Mesodermal cell (in vitro differentiated cells): ENCODE measurements around the gene NOL12. TPM values are rescaled to one million over a fixed set of nuclear protein-coding genes. Genes with fewer than 3 reads are reported as not detected.
A peak's percentile ranks its signal among the peaks of the same experiment; 100 is the strongest.

Source experiments
- H3K27ac ChIP-seq: 2 replicates; pipeline ENCODE4 v1.7.0; 2013; ENCODE audit warnings: mild to moderate bottlenecking, low read depth, low read length, moderate library complexity; ENCODE audit not compliant: severe bottlenecking
- H3K36me3 ChIP-seq: 2 replicates; pipeline ENCODE4 v1.7.1; 2013; ENCODE audit warnings: mild to moderate bottlenecking, low read length, moderate library complexity; ENCODE audit not compliant: control insufficient read depth, insufficient read depth
- H3K4me1 ChIP-seq: one replicate; pipeline ENCODE4 v1.7.1; 2013; ENCODE audit warnings: mild to moderate bottlenecking, low read length; ENCODE audit not compliant: insufficient read depth, control insufficient read depth, poor library complexity, severe bottlenecking
- H3K4me3 ChIP-seq: 2 replicates; pipeline ENCODE4 v1.7.0; 2013; ENCODE audit warnings: low read length, control low read depth, mild to moderate bottlenecking; ENCODE audit not compliant: insufficient read depth, poor library complexity, severe bottlenecking; ENCODE audit errors: extremely low read depth
- H3K9me3 ChIP-seq: 2 replicates; pipeline ENCODE4 v1.7.1; 2013; ENCODE audit warnings: mild to moderate bottlenecking, low read length, moderate library complexity; ENCODE audit not compliant: control insufficient read depth
- WGBS, 2 experiments: methylation state at CpG; one replicate each; pipeline ENCODE4 v1.1.5; 2013; ENCODE audit warnings: missing lambda C conversion rate in 2 of 2; ENCODE audit not compliant: insufficient coverage in 2 of 2; 5-methylcytosine and 5-hydroxymethylcytosine counted together
- polyA plus RNA-seq, 2 experiments: library from polyadenylated mRNA; stranded (reverse); fragments of 50-300 nt; gene quantifications; one replicate each; pipeline ENCODE4 v1.2.3, GENCODE V29; 2013

NOL12 gene
- 13.9 TPM for polyA plus RNA-seq (2013, experiment 1 of 2)
- 13.0 TPM for polyA plus RNA-seq (2013, experiment 2 of 2)

- Histone ChIP-seq H3K4me3 (peak within 1 kb of the TSS; percentile 95), H3K27ac (peak within 1 kb of the TSS; percentile 60), H3K4me1 (no peaks in the 10 kb centered on the region), H3K9me3 (no peaks in the 10 kb centered on the region), H3K36me3 (peaks cover 32% of the 10 kb centered on the region)
- WGBS, 2 experiments: 2% methylated on average over 52 to 55 of the region's 62 CpGs
Measured at GRCh38 chr22:37686002-37686982, at the start of gene NOL12. TSS of gene NOL12 (plus strand) at chr22:37686343. CDS start at chr22:37686393, 50 bp downstream.

DNA sequence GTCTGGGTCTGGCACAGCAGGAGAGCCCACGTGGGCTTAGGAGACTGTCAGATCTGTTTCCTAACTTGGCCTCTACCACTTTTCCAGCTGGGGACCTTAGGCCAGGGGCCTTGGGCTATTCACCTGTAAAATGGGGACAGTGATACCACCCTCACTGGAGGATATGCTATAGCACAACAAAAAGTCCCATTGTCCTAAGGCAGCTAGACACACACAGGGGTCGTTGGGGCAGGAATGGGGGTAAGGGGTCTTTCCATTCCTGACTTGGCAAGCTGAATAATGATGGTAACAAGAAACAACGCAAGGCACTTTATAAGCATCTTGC, 49.2 kb upstream of the NOL12 start:
- peaks cover 4% of the 10 kb centered on the region for H3K36me3 ChIP-seq
- peaks cover 66% of the 10 kb centered on the region for H3K4me1 ChIP-seq
- H3K9me3 ChIP-seq: no peaks in the 10 kb centered on the region
- WGBS, 2 experiments: 0 to 46% methylated on average over 1 to 3 of the region's 3 CpGs
- H3K27ac ChIP-seq: no peak overlapping the region
- H3K4me3 ChIP-seq: no peak overlapping the region

- WGBS, 2 experiments: 69 to 90% methylated on average over 5 to 11 of the region's 11 CpGs
- H3K4me3 ChIP-seq: peak overlapping the region; percentile 77
- H3K27ac ChIP-seq: no peak overlapping the region
- peaks cover 52% of the 10 kb centered on the region for H3K4me1 ChIP-seq
- H3K9me3 ChIP-seq: no peaks in the 10 kb centered on the region
- peaks cover 19% of the 10 kb centered on the region for H3K36me3 ChIP-seq
Measured at GRCh38 chr22:37638391-37639069, 47.6 kb upstream of the NOL12 start.

DNA sequence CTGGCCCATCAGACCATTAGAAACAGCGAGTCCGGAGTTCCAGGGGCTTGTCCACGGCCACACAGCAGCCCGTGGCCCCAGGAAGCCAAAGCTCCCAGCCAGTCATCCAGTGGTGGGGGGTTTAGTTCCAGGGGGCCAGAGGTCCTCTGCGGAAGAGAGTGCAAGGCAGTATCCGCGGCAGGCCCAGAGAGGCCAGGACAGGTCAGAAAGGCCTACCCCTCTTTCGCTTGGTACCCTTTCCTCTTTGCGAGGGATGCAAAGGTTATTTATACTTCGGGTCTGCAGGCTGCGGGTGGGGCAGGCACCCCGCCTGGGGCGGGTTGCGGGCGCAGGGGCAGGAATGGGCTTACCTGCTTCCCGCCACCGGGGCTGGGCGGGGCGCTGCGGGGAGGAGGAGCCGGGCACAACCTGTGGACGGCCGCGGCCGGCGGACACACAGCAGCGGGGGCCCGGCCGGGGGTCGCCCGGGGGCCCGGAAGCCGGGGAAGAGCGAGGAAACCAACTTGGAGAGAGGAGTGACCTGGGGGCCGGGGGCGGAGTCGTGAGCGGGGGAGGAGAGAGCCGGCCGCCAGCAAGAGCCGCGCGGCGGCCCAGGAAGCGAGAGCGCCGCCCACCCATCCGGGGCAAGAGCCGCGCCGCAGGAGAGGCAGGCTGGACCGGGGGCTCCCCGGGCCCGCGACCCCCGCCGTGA, 46.9 kb upstream of the NOL12 start, which contains the start of gene SH3BP1:
Gene SH3BP1 (plus strand): TSS at position 600 of the 691 bp plus-strand sequence. CDS start 119 bp downstream, outside the sequence.
- Histone ChIP-seq H3K9me3 (no peaks in the 10 kb centered on the region), H3K36me3 (peaks cover 26% of the 10 kb centered on the region), H3K4me1 (peaks cover 45% of the 10 kb centered on the region), H3K27ac (peak within 1 kb of the TSS; percentile 41), H3K4me3 (peak within 1 kb of the TSS; percentile 77)
- 7 to 8% methylated on average over 44 to 50 of the region's 57 CpGs for WGBS, 2 experiments

DNA sequence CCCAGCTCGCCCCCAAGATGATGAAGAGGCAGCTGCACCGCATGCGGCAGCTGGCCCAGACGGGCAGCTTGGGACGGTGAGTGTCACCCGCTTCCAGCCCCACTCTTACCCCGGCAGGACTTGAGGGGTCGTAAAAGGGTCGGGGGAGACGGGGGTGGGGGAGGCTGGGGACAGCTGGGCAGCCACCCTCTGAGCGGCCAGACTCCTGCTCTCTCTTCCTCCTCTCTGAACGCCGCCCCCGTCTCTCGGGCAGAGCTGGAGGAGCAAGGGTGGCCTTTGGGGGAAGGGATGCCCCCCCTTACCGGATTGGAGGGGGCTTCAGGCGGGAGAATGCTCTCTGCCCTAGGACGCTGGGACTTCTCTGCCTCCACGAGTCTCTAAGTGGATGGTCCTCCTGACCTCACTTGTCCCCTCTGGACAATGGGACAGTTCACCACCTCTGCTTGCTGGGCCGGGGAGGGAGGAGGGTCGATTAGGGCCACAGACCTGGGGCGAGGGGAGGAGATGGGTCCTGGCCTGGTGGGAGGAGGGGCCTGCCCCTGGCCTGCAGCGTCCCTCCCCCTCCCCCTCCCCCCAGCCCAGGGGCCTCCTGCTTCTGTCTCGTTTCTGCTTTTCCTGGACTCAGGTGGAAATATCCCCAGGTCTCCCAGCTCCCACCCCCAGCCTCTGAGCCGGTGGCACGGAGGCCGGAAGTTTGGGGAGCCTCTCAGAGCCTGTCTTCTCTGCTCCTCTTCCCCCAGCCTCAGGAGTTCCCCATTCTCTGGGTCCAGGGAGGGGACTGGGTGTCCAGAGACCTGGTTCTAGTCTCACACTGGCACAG, 46.2 kb upstream of the NOL12 start:
- H3K36me3 ChIP-seq: peaks cover 33% of the 10 kb centered on the region
- WGBS, 2 experiments: 5 to 11% methylated on average over 8 to 14 of the region's 27 CpGs
- H3K27ac ChIP-seq: no peak overlapping the region
- H3K4me1 ChIP-seq: peaks cover 38% of the 10 kb centered on the region
- peak overlapping the region; percentile 77 for H3K4me3 ChIP-seq
- H3K9me3 ChIP-seq: no peaks in the 10 kb centered on the region

GRCh38 chr22:37640591-37641560, 45.3 kb upstream of the NOL12 start:
- 87 to 93% methylated on average over 12 to 13 of the region's 24 CpGs for WGBS, 2 experiments
- Histone ChIP-seq H3K27ac (no peak overlapping the region), H3K36me3 (peaks cover 42% of the 10 kb centered on the region), H3K9me3 (no peaks in the 10 kb centered on the region), H3K4me1 (peaks cover 31% of the 10 kb centered on the region), H3K4me3 (peak overlapping the region; percentile 77)

DNA sequence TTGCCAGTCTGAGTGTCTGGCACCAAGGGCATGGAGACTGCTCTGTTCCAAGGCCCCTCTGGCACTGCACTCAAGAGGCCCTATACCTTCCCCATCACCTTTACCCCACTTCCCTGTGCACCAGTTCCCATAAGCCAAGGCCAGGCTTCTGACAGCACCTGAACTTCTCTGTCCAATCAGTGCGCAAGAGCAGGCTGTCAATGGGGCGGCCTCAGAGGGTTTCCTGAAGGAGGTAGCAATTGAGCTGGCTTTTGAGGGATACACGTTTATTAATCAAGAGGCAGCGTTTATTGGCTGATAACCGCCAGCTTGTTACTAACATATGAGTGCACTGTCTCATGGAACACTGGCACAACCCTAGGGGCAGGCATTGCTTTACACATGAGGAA, 44.6 kb upstream of the NOL12 start:
- H3K4me1 ChIP-seq: peaks cover 24% of the 10 kb centered on the region
- no peak overlapping the region for H3K4me3 ChIP-seq
- H3K36me3 ChIP-seq: peaks cover 49% of the 10 kb centered on the region
- no peak overlapping the region for H3K27ac ChIP-seq
- H3K9me3 ChIP-seq: no peaks in the 10 kb centered on the region
- 96 to 97% methylated on average over 5 of the region's 5 CpGs for WGBS, 2 experiments

- H3K9me3 ChIP-seq: no peaks in the 10 kb centered on the region
- no peak overlapping the region for H3K4me3 ChIP-seq
- H3K4me1 ChIP-seq: peaks cover 15% of the 10 kb centered on the region
- H3K36me3 ChIP-seq: peaks cover 66% of the 10 kb centered on the region
- no peak overlapping the region for H3K27ac ChIP-seq
- 65 to 68% methylated on average over 8 of the region's 9 CpGs for WGBS, 2 experiments
Measured at GRCh38 chr22:37643225-37643847, 42.8 kb upstream of the NOL12 start.

- no peak overlapping the region for H3K4me3 ChIP-seq
- H3K27ac ChIP-seq: no peak overlapping the region
- H3K4me1 ChIP-seq: no peaks in the 10 kb centered on the region
- WGBS, 2 experiments: 100% methylated on average over 6 of the region's 9 CpGs
- H3K36me3 ChIP-seq: peaks cover 95% of the 10 kb centered on the region
- H3K9me3 ChIP-seq: no peaks in the 10 kb centered on the region
Measured at GRCh38 chr22:37647317-37647716, 38.8 kb upstream of the NOL12 start.
